Cardiac septum (tissue), 1 donor: ENCODE results near the gene ARFGEF2. TPM values are rescaled to one million over a fixed set of nuclear protein-coding genes. Genes with fewer than 3 reads are reported as not detected.
"Not testable (repeated sequence)": the region's sequence is repeated elsewhere in the genome, so short reads cannot be mapped to it uniquely, and the experiment has no call there.

Source experiments
- DNase-seq: peaks from one replicate; pipeline ENCODE4 v3.0.0-alpha.2; 2020; ENCODE audit warnings: low spot score
- intact Hi-C: fragments of 100-400 bp; cut with DNase I; formaldehyde crosslinking; loops from one replicate; pipeline ENCODE4 v1.14.0; 2022
- total RNA-seq: library from RNA; stranded (reverse); fragmentation: NEBNext Ultra II Directional; extraction: Animal tissue kit (Norgen Biotek cat#: 25700); gene quantifications from one replicate; pipeline ENCODE4 v1.2.1, GENCODE V29; 2021
- donor health status: DM: no; HTN: no; CAD: no.

Gene ARFGEF2
- total RNA-seq, 1 donor from 2014 or later: 37.0 TPM

GRCh38 chr20:48921883-48922820 is 641 bp downstream of the ARFGEF2 start:
- intact Hi-C loops: no loop called here
- DNase-seq: peak; percentile 76

- no peak for DNase-seq
- intact Hi-C loops: no loop called here
Observed at GRCh38 chr20:48923149-48923718, 1.7 kb downstream of the ARFGEF2 start.

GRCh38 chr20:48924756-48925109 is 3.2 kb downstream of the ARFGEF2 start:
- intact Hi-C loops: no loop called here
- no peak for DNase-seq

GRCh38 chr20:48926267-48926666 is 4.8 kb downstream of the ARFGEF2 start:
- intact Hi-C loops: no loop called here
- no peak for DNase-seq

- intact Hi-C loops: no loop called here
- DNase-seq: no peak
Observed at GRCh38 chr20:48926821-48927220, 5.3 kb downstream of the ARFGEF2 start.

- DNase-seq: no peak
- intact Hi-C loops: no loop called here
Observed at GRCh38 chr20:48928832-48929725, 7.6 kb downstream of the ARFGEF2 start.

- DNase-seq: no peak
- intact Hi-C loops: no loop called here
Observed at GRCh38 chr20:48930035-48930434, 8.5 kb downstream of the ARFGEF2 start.

GRCh38 chr20:48930878-48931277 is 9.4 kb downstream of the ARFGEF2 start:
- intact Hi-C loops: no loop called here
- DNase-seq: no peak

GRCh38 chr20:48931527-48932374 is 10.2 kb downstream of the ARFGEF2 start:
- intact Hi-C loops: no loop called here
- DNase-seq: no peak

GRCh38 chr20:48932375-48932941 is 10.9 kb downstream of the ARFGEF2 start:
- DNase-seq: no peak
- intact Hi-C loops: no loop called here

GRCh38 chr20:48933017-48933766 is 11.7 kb downstream of the ARFGEF2 start:
- intact Hi-C loops: no loop called here
- no peak for DNase-seq

GRCh38 chr20:48934273-48934877 is 12.9 kb downstream of the ARFGEF2 start:
- intact Hi-C loops, DNase-seq: not testable (repeated sequence)

GRCh38 chr20:48934966-48935365 is 13.5 kb downstream of the ARFGEF2 start:
- DNase-seq, intact Hi-C loops: not testable (repeated sequence)

- intact Hi-C loops, DNase-seq: not testable (repeated sequence)
Observed at GRCh38 chr20:48936178-48936577, 14.7 kb downstream of the ARFGEF2 start.

- intact Hi-C loops: no loop called here
- no peak for DNase-seq
Observed at GRCh38 chr20:48937674-48938073, 16.2 kb downstream of the ARFGEF2 start.

GRCh38 chr20:48938670-48939069 is 17.2 kb downstream of the ARFGEF2 start:
- intact Hi-C loops: no loop called here
- no peak for DNase-seq

GRCh38 chr20:48940170-48940569 is 18.7 kb downstream of the ARFGEF2 start:
- intact Hi-C loops: no loop called here
- no peak for DNase-seq

- intact Hi-C loops: no loop called here
- DNase-seq: no peak
Observed at GRCh38 chr20:48941467-48941866, 20.0 kb downstream of the ARFGEF2 start.
